ENCODE data around the gene DCST2.

The DCST2 gene

GRCh38 chr1:155008015-155008941 lies 25.3 kb downstream of the DCST2 start:
- DNase-seq = no peak

GRCh38 chr1:155007251-155007828 lies 26.2 kb downstream of the DCST2 start:
- DNase-seq = no peak

DNA sequence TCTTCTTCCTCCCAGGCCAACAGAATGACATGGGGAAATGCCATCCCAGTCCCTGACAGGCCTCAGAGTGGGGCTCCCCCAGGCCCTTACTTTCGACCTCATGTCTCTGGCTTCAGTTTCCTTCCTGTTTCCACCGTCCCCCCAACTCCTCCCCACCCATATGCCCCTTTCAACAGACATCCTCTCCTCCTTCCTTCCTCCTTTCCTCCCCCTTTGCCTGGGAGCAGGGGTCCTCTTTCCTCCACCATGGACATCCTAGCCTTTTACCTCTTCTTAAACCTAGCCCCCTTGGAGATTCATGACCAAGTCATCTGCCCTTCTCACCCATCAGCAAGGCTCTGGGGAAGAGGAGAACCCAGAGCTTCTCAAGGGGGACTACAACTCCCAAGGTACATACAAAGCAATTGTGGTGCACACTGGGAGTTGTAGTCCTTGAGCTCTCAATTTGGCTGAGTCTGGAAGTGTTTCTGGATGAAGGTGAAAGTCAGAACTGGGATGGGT lies 26.9 kb downstream of the DCST2 start:
- no peak for DNase-seq

- DNase-seq = no peak
Observed at GRCh38 chr1:155005076-155006011, 28.2 kb downstream of the DCST2 start.

GRCh38 chr1:155004352-155005075 lies 29.1 kb downstream of the DCST2 start:
- peak; percentile 15 for DNase-seq

GRCh38 chr1:155003766-155004351 lies 29.7 kb downstream of the DCST2 start:
- no peak for DNase-seq

GRCh38 chr1:155003227-155003765 lies 30.3 kb downstream of the DCST2 start:
- peak; percentile 54 for DNase-seq

GRCh38 chr1:155002464-155003226 lies 30.9 kb downstream of the DCST2 start, which contains the start of gene ZBTB7B:
Gene ZBTB7B (plus strand): TSS chr1:155002802. CDS start chr1:155014661, 11,859 bp downstream.
- peak; percentile 39 for DNase-seq

- DNase-seq = peak; percentile 100
Observed at GRCh38 chr1:155001675-155002463, 31.7 kb downstream of the DCST2 start.

DNA sequence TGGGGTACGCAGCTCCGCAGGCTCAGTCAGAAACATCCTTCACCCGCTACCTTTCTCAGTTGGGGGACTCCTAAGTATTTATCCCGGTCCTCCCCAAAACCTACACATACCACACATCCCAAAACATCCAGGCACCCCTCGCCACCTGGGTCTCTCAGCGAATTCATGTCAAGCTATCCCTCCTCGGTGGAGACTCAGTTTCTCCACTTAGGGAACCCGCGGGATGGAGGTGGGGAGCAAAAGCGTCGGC lies 32.2 kb downstream of the DCST2 start:
- DNase-seq = peak; percentile 81

DNA sequence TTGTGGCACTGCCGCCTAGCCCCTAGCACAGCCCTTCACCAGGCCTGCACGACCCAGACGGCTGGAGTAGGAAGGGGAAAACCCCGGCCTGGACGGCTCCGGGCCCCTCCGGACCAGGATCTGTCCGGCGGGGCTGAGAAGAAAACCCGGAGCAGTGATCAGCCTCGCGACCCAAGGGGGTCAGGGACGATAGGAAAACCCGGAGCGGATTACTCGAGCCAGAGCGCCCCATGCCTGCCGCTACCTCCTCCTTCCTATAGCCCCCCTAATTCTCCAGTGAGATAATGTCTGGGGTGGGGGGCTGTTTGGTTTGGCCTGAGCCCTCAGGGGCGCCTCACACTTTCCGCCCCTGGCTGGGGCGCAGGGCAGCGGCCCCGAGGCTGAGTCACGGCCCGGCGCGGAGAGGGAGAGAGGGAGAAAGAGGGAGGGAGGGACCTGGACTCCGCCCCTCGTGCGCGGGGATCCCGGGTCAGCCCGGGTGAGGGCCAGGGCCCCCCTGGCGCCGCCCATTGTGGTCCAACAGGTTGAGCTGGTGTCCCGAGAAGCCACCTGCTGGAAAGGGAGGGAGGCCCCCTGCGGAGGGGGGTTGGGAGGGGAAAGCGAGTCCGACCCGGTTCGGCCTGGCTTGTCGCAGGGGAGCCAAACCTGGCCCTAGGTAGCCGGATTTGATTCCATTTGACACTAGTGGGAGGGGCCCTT lies 32.7 kb downstream of the DCST2 start:
- peak; percentile 91 for DNase-seq

- no peak for DNase-seq
Observed at GRCh38 chr1:155000411-155000725, 33.2 kb downstream of the DCST2 start.

DNA sequence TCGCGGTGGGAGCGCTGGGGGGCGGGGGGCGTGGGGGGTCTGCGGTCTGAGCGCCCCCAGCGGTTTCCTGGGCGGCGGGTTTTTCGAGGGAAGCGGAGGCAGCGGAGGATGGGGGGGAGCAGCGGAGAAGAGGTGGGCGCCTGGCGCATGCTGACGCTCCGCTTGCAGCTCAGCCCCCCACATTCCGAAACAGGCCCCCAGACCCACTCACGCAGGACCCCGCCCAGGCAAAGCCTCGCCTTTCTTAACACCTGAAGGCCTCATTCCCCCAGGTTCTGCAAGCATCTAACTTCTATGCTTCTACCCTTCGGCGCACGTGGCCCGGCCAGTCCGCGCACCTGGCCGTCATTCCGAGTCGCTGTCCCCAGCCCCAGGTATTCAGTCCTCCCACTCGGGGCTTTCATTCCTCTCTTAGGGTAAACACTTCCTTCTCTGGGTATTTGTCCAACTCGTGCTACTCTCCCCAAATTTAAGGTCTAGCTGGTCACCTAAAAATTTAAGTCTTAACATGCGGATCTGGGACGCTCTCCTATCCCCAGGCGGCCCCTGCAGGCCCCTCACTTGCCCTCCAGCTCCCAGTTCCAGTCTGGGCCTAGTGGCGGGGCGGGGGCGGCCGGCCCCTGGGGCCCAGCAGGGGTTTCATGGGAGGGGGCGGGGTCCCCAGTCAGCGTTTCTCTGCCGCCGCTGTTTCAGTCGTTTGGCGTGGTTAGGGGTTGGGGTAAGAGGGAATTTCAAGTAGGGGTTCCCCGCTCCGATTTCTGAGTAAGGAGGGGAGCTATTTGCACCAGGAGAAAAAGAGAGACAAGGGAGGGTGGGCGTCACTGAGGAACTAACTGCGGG lies 33.8 kb downstream of the DCST2 start:
- peak; percentile 54 for DNase-seq

- peak; percentile 74 for DNase-seq
Observed at GRCh38 chr1:154998818-154999570, 34.6 kb downstream of the DCST2 start.

DNA sequence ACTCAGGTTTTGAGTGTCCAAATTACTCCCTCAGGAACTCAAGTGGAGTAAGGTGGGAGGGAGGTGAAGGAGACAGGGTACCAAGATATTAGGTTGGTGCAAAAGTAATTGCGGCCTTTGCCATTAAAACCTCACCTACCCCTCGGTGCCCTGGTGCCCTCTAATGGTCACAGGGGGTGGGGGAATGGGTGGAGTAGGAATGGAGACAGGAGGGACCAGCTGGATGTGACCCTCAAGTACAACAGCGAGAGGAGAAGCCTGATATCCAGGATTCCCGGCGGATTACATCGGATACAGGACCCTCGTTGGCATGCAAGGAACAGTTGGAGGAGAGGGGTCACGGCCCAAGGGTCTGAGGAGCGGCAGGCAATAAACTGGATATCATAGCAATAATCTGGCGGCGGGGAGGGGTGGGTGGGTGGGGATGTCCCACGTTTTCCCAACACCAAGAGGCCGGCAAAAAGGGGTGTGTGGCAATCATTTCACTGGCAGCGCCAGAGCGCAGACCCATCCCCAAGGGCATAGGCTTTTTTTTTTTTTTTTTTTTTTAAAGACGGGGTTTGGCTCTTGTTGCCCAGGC lies 35.3 kb downstream of the DCST2 start:
- no peak for DNase-seq

- no peak for DNase-seq
Observed at GRCh38 chr1:154996966-154997701, 36.4 kb downstream of the DCST2 start.
